H9 (cell line): Measurements from ENCODE around the gene METTL8. TPM values are rescaled to one million over a fixed set of nuclear protein-coding genes. Genes with fewer than 3 reads are reported as not detected.

Experiments
- DNase-seq: peaks from one replicate; pipeline ENCODE4 v3.0.0-alpha.2; 2017
- H2AFZ ChIP-seq: one replicate; pipeline ENCODE4 v1.6.1; 2013; ENCODE audit warnings: mild to moderate bottlenecking, low read length, control low read depth, moderate library complexity
- H2AK5ac ChIP-seq: 2 replicates; pipeline ENCODE4 v1.6.1; 2013; ENCODE audit warnings: low read length, control low read depth, mixed read lengths; ENCODE audit not compliant: insufficient read length
- H2BK120ac ChIP-seq: one replicate; pipeline ENCODE4 v1.6.1; 2013; ENCODE audit warnings: low read depth, mild to moderate bottlenecking, low read length, control low read depth, inconsistent platforms; ENCODE audit not compliant: poor library complexity, severe bottlenecking
- H2BK12ac ChIP-seq: 2 replicates; pipeline ENCODE4 v1.6.1; 2013; ENCODE audit warnings: low read length, control low read depth, mixed read lengths, low read depth; ENCODE audit not compliant: insufficient read length
- H2BK15ac ChIP-seq: 2 replicates; pipeline ENCODE4 v1.6.1; 2013; ENCODE audit warnings: low read depth, low read length, control low read depth
- H2BK20ac ChIP-seq: one replicate; pipeline ENCODE4 v1.6.1; 2013; ENCODE audit warnings: low read depth, mild to moderate bottlenecking, low read length, control low read depth, inconsistent platforms; ENCODE audit not compliant: poor library complexity, severe bottlenecking
- H2BK5ac ChIP-seq: 2 replicates; pipeline ENCODE4 v1.6.1; 2013; ENCODE audit warnings: low read length, control low read depth, mixed read lengths; ENCODE audit not compliant: insufficient read length
- H3K14ac ChIP-seq: 2 replicates; pipeline ENCODE4 v1.6.1; 2013; ENCODE audit warnings: low read length, control low read depth; ENCODE audit not compliant: insufficient read depth
- H3K18ac ChIP-seq: 2 replicates; pipeline ENCODE4 v1.6.1; 2013; ENCODE audit warnings: low read depth, mild to moderate bottlenecking, mixed read lengths, low read length, control low read depth; ENCODE audit not compliant: insufficient read length
- H3K23ac ChIP-seq: 2 replicates; pipeline ENCODE4 v1.6.1; 2013; ENCODE audit warnings: low read length, control low read depth, mixed read lengths, low read depth; ENCODE audit not compliant: insufficient read length
- H3K23me2 ChIP-seq: 2 replicates; pipeline ENCODE4 v1.6.1; 2013; ENCODE audit warnings: low read depth, mild to moderate bottlenecking, mixed read lengths, low read length, control low read depth; ENCODE audit not compliant: insufficient read length, poor library complexity, severe bottlenecking
- H3K27ac ChIP-seq: 2 replicates; pipeline ENCODE4 v1.5.1; 2013; ENCODE audit warnings: low read length, control low read depth, mixed read lengths, low read depth; ENCODE audit not compliant: insufficient read length
- H3K27me3 ChIP-seq: 2 replicates; pipeline ENCODE4 v1.6.1; 2013; ENCODE audit warnings: low read length, control low read depth, inconsistent platforms; ENCODE audit not compliant: insufficient read depth
- H3K4ac ChIP-seq: 2 replicates; pipeline ENCODE4 v1.6.1; 2013; ENCODE audit warnings: low read depth, mild to moderate bottlenecking, control low read depth, inconsistent platforms, low read length, moderate library complexity
- H3K4me1 ChIP-seq: 2 replicates; pipeline ENCODE4 v1.6.1; 2013; ENCODE audit warnings: low read length, control low read depth, inconsistent platforms; ENCODE audit not compliant: insufficient read depth
- H3K4me2 ChIP-seq: 2 replicates; pipeline ENCODE4 v1.6.1; 2013; ENCODE audit warnings: low read length, control low read depth, mixed read lengths; ENCODE audit not compliant: insufficient read length, insufficient read depth
- H3K56ac ChIP-seq: 2 replicates; pipeline ENCODE4 v1.6.1; 2013; ENCODE audit warnings: low read depth, mild to moderate bottlenecking, mixed read lengths, low read length, control low read depth; ENCODE audit not compliant: insufficient read length
- H3K79me1 ChIP-seq: 2 replicates; pipeline ENCODE4 v1.6.1; 2013; ENCODE audit warnings: low read depth, mild to moderate bottlenecking, moderate library complexity, low read length, control low read depth, inconsistent platforms; ENCODE audit not compliant: insufficient read depth, poor library complexity, severe bottlenecking
- H3K79me2 ChIP-seq: 2 replicates; pipeline ENCODE4 v1.6.1; 2013; ENCODE audit warnings: low read length, control low read depth, inconsistent platforms; ENCODE audit not compliant: insufficient read depth
- H3K9ac ChIP-seq: 2 replicates; pipeline ENCODE4 v1.6.1; 2013; ENCODE audit warnings: low read length, control low read depth, mixed read lengths; ENCODE audit not compliant: insufficient read length; ENCODE audit errors: extremely low read depth
- H3K9me3 ChIP-seq: one replicate; pipeline ENCODE4 v1.6.1; 2013; ENCODE audit warnings: low read depth, low read length, inconsistent platforms; ENCODE audit not compliant: control insufficient read depth
- H3T11ph ChIP-seq: one replicate; pipeline ENCODE4 v1.6.1; 2013; ENCODE audit warnings: mild to moderate bottlenecking, low read length, control low read depth, inconsistent platforms
- H4K20me1 ChIP-seq: one replicate; pipeline ENCODE4 v1.6.1; 2013; ENCODE audit not compliant: control insufficient read depth, insufficient read length, insufficient read depth
- H4K5ac ChIP-seq: 2 replicates; pipeline ENCODE4 v1.6.1; 2013; ENCODE audit warnings: low read depth, mild to moderate bottlenecking, mixed read lengths, low read length, control low read depth; ENCODE audit not compliant: insufficient read length
- H4K8ac ChIP-seq: replicated peaks from 2 replicates; pipeline ENCODE4 v1.6.1; 2013; ENCODE audit warnings: low read length, control low read depth, mixed read lengths, low read depth; ENCODE audit not compliant: insufficient read length
- H4K91ac ChIP-seq: 2 replicates; pipeline ENCODE4 v1.6.1; 2013; ENCODE audit warnings: low read depth, mild to moderate bottlenecking, moderate library complexity, mixed read lengths, low read length, control low read depth; ENCODE audit not compliant: insufficient read length
- H3K27ac Mint-ChIP-seq, 3 experiments: 2 replicates in 2 of 3; 3 replicates in 1 of 3; pipeline ENCODE4 v1.8.0; 2020 to 2021; ENCODE audit warnings: mixed read lengths in 3 of 3, mild to moderate bottlenecking in 1 of 3, moderate library complexity in 1 of 3
- H3K27me3 Mint-ChIP-seq: 2 replicates; pipeline ENCODE4 v1.8.0; 2021; ENCODE audit warnings: low read depth, mild to moderate bottlenecking, moderate library complexity, mixed read lengths
- H3K36me3 Mint-ChIP-seq, 3 experiments: 2 replicates in 2 of 3; 3 replicates in 1 of 3; pipeline ENCODE4 v1.8.0; 2020 to 2021; ENCODE audit warnings: low read depth in 3 of 3, mixed read lengths in 3 of 3; ENCODE audit not compliant: insufficient read depth in 1 of 3
- H3K4me1 Mint-ChIP-seq, 2 experiments: 2 replicates each; pipeline ENCODE4 v1.8.0; 2020; ENCODE audit warnings: mixed read lengths in 2 of 2
- H3K4me3 Mint-ChIP-seq, 2 experiments: 2 replicates in 1 of 2; 3 replicates in 1 of 2; pipeline ENCODE4 v1.8.0; 2020 to 2021; ENCODE audit warnings: mild to moderate bottlenecking in 2 of 2, mixed read lengths in 2 of 2, moderate library complexity in 1 of 2
- H3K9me3 Mint-ChIP-seq, 2 experiments: 2 replicates in 1 of 2; 3 replicates in 1 of 2; pipeline ENCODE4 v1.8.0; 2020; ENCODE audit warnings: mild to moderate bottlenecking in 2 of 2, mixed read lengths in 2 of 2, moderate library complexity in 1 of 2
- WGBS: extraction: QIAGEN DNeasy Blood & Tissue Kit; methylation state at CpG from one replicate; pipeline ENCODE4 v1.1.7; 2013; ENCODE audit warnings: missing lambda C conversion rate, low lambda C conversion rate, mixed read lengths; ENCODE audit not compliant: insufficient read length; ENCODE audit errors: extremely low coverage; 5-methylcytosine and 5-hydroxymethylcytosine counted together
- total RNA-seq: library from RNA; stranded (reverse); gene quantifications from 2 replicates; pipeline ENCODE4 v1.2.1, GENCODE V29; 2021
- TF ChIP-seq, protein P1 (sequence below): fragments of 200-600 bp; sonication (generic); conservative IDR thresholded peaks from 3 replicates; pipeline ENCODE4 v1.8.0; 2021; ENCODE audit warnings: antibody characterized with exemption, mild to moderate bottlenecking

Gene METTL8
- total RNA-seq, 1 experiment from 2014 or later, result 40.9 TPM

DNA sequence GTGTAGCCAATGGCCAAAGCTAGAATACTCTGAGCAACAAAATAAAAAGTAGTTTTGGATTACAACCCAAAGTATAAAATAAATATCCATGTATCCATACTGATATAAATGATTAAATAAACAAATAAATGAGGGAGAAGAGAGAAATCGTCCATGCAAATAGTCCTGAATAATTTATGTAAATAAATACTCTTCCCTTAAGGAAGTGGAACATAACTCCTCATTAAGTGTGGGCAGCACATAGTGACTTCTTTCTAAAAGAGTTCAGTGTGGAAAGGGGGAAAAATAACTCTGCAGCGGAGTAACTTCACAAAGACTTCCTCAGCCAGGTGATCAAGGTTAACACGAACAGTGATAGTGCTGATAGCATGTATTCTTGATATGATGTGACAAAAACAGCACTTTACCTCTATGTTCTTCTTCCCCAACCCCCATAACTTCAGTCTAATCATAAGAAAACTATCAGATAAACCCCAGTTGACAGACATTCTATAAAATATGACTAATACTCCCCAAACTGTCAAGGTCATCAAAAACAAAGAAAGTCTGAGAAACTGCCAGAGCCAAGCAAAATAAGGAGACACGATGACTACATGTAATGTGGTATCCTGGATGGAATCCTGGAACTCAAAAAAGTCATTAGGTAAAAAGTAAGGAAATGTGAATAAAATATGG is 30.7 kb downstream of the METTL8 start:
- Histone ChIP-seq H3K4me2 (no peak overlapping the region), H4K5ac (no peak overlapping the region), H4K91ac (no peak overlapping the region), H3K56ac (no peak overlapping the region), H3K79me2 (peaks cover 8% of the 10 kb centered on the region; the same call in 1 of the 2 replicates), H3K4ac (no peak overlapping the region), H3K23me2 (no peaks in the 10 kb centered on the region), H3K9ac (no peak overlapping the region), H2AK5ac (no peak overlapping the region), H2BK15ac (no peak overlapping the region), H2BK12ac (no peak overlapping the region), H2BK20ac (no peak overlapping the region), H3K4me1 (peaks cover 3% of the 10 kb centered on the region), H2AFZ (no peak overlapping the region), H2BK5ac (no peak overlapping the region), H4K8ac (no peak overlapping the region), H3K23ac (no peak overlapping the region), H3T11ph (no peak overlapping the region), H3K9me3 (no peaks in the 10 kb centered on the region), H2BK120ac (no peak overlapping the region), H4K20me1 (no peaks in the 10 kb centered on the region), H3K27me3 (no peaks in the 10 kb centered on the region), H3K14ac (no peak overlapping the region), H3K18ac (no peak overlapping the region), H3K79me1 (peaks cover 3% of the 10 kb centered on the region), H3K27ac (no peak overlapping the region)
- TF ChIP-seq, protein P1, sequence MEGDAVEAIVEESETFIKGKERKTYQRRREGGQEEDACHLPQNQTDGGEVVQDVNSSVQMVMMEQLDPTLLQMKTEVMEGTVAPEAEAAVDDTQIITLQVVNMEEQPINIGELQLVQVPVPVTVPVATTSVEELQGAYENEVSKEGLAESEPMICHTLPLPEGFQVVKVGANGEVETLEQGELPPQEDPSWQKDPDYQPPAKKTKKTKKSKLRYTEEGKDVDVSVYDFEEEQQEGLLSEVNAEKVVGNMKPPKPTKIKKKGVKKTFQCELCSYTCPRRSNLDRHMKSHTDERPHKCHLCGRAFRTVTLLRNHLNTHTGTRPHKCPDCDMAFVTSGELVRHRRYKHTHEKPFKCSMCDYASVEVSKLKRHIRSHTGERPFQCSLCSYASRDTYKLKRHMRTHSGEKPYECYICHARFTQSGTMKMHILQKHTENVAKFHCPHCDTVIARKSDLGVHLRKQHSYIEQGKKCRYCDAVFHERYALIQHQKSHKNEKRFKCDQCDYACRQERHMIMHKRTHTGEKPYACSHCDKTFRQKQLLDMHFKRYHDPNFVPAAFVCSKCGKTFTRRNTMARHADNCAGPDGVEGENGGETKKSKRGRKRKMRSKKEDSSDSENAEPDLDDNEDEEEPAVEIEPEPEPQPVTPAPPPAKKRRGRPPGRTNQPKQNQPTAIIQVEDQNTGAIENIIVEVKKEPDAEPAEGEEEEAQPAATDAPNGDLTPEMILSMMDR, result no peak
- H3K9me3 Mint-ChIP-seq, result peaks cover 6 to 7% of the 10 kb centered on the region in 2 experiments
- H3K36me3 Mint-ChIP-seq, result peaks cover 19 to 28% (median 24%) of the 10 kb centered on the region in 3 experiments
- peaks cover 22 to 35% of the 10 kb centered on the region in 2 experiments for H3K4me1 Mint-ChIP-seq
- H3K27me3 Mint-ChIP-seq, result no peaks in the 10 kb centered on the region
- WGBS, result no CpG with 5 or more reads among the region's 4 CpGs
- H3K27ac Mint-ChIP-seq, result no peak overlapping the region
- no peak for DNase-seq
- no peak overlapping the region for H3K4me3 Mint-ChIP-seq
